Left renal pelvis (tissue), 4 donors: ENCODE results near the gene EFCAB6. TPM values are rescaled to one million over a fixed set of nuclear protein-coding genes. Genes with fewer than 3 reads are reported as not detected.

Experiments
- DNase-seq, 4 donors: peaks; one replicate each; pipeline ENCODE4 v3.0.0-alpha.2; 2013; ENCODE audit warnings: low read depth in 4 of 4, low spot score in 3 of 4
- polyA plus RNA-seq, 4 donors: library from polyadenylated mRNA; unstranded; fragments of 120-200 nt; gene quantifications; one replicate each; pipeline ENCODE4 v1.2.1, GENCODE V29; 2013; ENCODE audit not compliant: insufficient read length in 4 of 4

EFCAB6 gene
- polyA plus RNA-seq, 4 donors: 1.4 to 5.7 (median 4.8) TPM

GRCh38 chr22:43537019-43537585 lies 275.0 kb downstream of the EFCAB6 start:
- DNase-seq: no peak

- no peak for DNase-seq
Observed at GRCh38 chr22:43535741-43536140, 276.4 kb downstream of the EFCAB6 start.

- no peak for DNase-seq
Observed at GRCh38 chr22:43535336-43535735, 276.8 kb downstream of the EFCAB6 start.

- DNase-seq: no peak
Observed at GRCh38 chr22:43534916-43535315, 277.2 kb downstream of the EFCAB6 start.

- DNase-seq: no peak
Observed at GRCh38 chr22:43533656-43534428, 278.3 kb downstream of the EFCAB6 start.

- no peak for DNase-seq
Observed at GRCh38 chr22:43533156-43533530, 279.0 kb downstream of the EFCAB6 start.

- DNase-seq: no peak
Observed at GRCh38 chr22:43532301-43533155, 279.6 kb downstream of the EFCAB6 start.

GRCh38 chr22:43531651-43532050 lies 280.5 kb downstream of the EFCAB6 start:
- no peak for DNase-seq

GRCh38 chr22:43530349-43531201 lies 281.5 kb downstream of the EFCAB6 start:
- DNase-seq: no peak

- DNase-seq: no peak
Observed at GRCh38 chr22:43529934-43530333, 282.2 kb downstream of the EFCAB6 start.

GRCh38 chr22:43529461-43529860 lies 282.6 kb downstream of the EFCAB6 start:
- no peak for DNase-seq

GRCh38 chr22:43528601-43529360 lies 283.3 kb downstream of the EFCAB6 start:
- no peak for DNase-seq

- DNase-seq: no peak
Observed at GRCh38 chr22:43526946-43527345, 285.2 kb downstream of the EFCAB6 start.

GRCh38 chr22:43526117-43526655 lies 285.9 kb downstream of the EFCAB6 start:
- no peak for DNase-seq

GRCh38 chr22:43521716-43522115 lies 290.4 kb downstream of the EFCAB6 start:
- no peak for DNase-seq

- DNase-seq: no peak
Observed at GRCh38 chr22:43520632-43521039, 291.5 kb downstream of the EFCAB6 start.

- no peak for DNase-seq
Observed at GRCh38 chr22:43516996-43517635, 295.0 kb downstream of the EFCAB6 start.

- no peak for DNase-seq
Observed at GRCh38 chr22:43516386-43516785, 295.7 kb downstream of the EFCAB6 start.

GRCh38 chr22:43515902-43516301 lies 296.2 kb downstream of the EFCAB6 start:
- no peak for DNase-seq
